Astrocyte of the cerebellum (primary cell): ENCODE results near the gene CDH4.

Experiments used
- DNase-seq: peaks from one replicate; pipeline ENCODE4 v3.0.0-alpha.2; 2011; ENCODE audit warnings: low read depth
- H3K4me3 ChIP-seq: 2 replicates; pipeline ENCODE4 v1.5.1; 2011; ENCODE audit warnings: mild to moderate bottlenecking, low read depth, low read length, moderate library complexity
- CTCF ChIP-seq: IDR thresholded peaks from 2 replicates; pipeline ENCODE4 v1.5.1; 2012; ENCODE audit warnings: low read length, low read depth, moderate library complexity, mild to moderate bottlenecking; ENCODE audit errors: missing control alignments
- in situ Hi-C: cut with HindIII; loops from 2 replicates; pipeline ENCODE4 v1.10.0; 2017; ENCODE audit warnings: low sequenced_read_pairs

CDH4 gene

GRCh38 chr20:61972636-61973508, 720.8 kb downstream of the CDH4 start:
- in situ Hi-C loops = no loop called here

GRCh38 chr20:61973515-61974356, 721.7 kb downstream of the CDH4 start:
- DNase-seq = no peak
- TF ChIP-seq CTCF = no peak
- in situ Hi-C loops = no loop called here
- no peak overlapping the region for H3K4me3 ChIP-seq

More at GRCh38 chr20:61972636-61973508, 720.8 kb downstream of the CDH4 start:
- no peak for DNase-seq
- TF ChIP-seq CTCF = no peak
- no peak overlapping the region for H3K4me3 ChIP-seq

GRCh38 chr20:61974357-61974665, 722.2 kb downstream of the CDH4 start:
- in situ Hi-C loops = no loop called here
- H3K4me3 ChIP-seq = no peak overlapping the region
- TF ChIP-seq CTCF = no peak

GRCh38 chr20:61975407-61976129, 723.5 kb downstream of the CDH4 start:
- H3K4me3 ChIP-seq = no peak overlapping the region
- TF ChIP-seq CTCF = no peak
- DNase-seq = no peak
- in situ Hi-C loops = no loop called here

More at GRCh38 chr20:61974357-61974665, 722.2 kb downstream of the CDH4 start:
- no peak for DNase-seq

GRCh38 chr20:61976263-61976643, 724.2 kb downstream of the CDH4 start:
- no peak for TF ChIP-seq CTCF
- no peak for DNase-seq
- in situ Hi-C loops = no loop called here
- H3K4me3 ChIP-seq = no peak overlapping the region
